ENCODE measurements around the gene UBA7. TPM values are rescaled to one million over a fixed set of nuclear protein-coding genes. Genes with fewer than 3 reads are reported as not detected.

UBA7 gene
- total RNA-seq, 1 experiment from 2014 or later: 12.5 TPM

DNA sequence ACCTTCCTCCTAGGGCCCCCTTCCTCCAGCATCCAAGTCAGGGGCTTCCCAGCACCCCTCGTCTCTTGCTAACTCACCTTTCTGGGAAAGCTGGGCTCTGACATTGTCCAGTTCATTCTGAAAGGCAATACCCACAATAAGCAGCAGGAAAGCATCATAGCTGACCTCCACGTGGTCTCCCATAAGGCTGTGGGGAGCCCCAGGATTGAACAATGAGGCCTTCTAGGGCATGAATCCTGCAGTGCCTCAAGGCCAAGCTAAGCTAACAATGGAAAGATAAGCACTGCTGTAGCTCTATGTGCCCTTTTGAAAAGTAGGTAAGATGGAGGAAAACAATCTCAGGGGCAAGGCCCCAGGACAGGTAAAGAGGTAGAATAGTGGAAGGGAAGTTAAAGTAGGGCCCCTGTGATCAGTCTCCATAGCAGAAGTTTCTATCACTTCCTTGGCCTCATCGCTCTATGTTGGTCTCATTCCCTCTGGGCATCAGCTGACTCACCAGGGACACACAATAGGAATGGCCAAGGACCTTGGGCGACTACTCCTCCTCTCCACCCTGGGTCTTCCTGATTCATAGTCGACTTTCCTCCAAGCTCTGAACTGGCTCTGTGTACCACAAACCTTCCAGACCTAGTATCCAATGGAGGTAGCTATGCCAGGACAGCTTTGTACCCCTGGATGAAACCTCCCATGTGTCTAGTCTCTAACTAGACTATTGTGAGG lies 30.9 kb upstream of the UBA7 start:
- BruUV-seq (replicated peaks): no TSS peak
- TF ChIP-seq, protein P1, sequence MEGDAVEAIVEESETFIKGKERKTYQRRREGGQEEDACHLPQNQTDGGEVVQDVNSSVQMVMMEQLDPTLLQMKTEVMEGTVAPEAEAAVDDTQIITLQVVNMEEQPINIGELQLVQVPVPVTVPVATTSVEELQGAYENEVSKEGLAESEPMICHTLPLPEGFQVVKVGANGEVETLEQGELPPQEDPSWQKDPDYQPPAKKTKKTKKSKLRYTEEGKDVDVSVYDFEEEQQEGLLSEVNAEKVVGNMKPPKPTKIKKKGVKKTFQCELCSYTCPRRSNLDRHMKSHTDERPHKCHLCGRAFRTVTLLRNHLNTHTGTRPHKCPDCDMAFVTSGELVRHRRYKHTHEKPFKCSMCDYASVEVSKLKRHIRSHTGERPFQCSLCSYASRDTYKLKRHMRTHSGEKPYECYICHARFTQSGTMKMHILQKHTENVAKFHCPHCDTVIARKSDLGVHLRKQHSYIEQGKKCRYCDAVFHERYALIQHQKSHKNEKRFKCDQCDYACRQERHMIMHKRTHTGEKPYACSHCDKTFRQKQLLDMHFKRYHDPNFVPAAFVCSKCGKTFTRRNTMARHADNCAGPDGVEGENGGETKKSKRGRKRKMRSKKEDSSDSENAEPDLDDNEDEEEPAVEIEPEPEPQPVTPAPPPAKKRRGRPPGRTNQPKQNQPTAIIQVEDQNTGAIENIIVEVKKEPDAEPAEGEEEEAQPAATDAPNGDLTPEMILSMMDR (IDR thresholded peaks at IDR 0.05): no peak
- TF ChIP-seq TCF7L2 (IDR thresholded peaks at IDR 0.05; ENCODE audit: low read depth, low read length) (no peak), SIN3A (IDR thresholded peaks at IDR 0.05; ENCODE audit: borderline replicate concordance, insufficient read depth, low read depth, low read length) (no peak), POLR2AphosphoS5 (IDR thresholded peaks at IDR 0.05; ENCODE audit: low read depth, low read length) (no peak)
- TF ChIP-seq, protein P2, sequence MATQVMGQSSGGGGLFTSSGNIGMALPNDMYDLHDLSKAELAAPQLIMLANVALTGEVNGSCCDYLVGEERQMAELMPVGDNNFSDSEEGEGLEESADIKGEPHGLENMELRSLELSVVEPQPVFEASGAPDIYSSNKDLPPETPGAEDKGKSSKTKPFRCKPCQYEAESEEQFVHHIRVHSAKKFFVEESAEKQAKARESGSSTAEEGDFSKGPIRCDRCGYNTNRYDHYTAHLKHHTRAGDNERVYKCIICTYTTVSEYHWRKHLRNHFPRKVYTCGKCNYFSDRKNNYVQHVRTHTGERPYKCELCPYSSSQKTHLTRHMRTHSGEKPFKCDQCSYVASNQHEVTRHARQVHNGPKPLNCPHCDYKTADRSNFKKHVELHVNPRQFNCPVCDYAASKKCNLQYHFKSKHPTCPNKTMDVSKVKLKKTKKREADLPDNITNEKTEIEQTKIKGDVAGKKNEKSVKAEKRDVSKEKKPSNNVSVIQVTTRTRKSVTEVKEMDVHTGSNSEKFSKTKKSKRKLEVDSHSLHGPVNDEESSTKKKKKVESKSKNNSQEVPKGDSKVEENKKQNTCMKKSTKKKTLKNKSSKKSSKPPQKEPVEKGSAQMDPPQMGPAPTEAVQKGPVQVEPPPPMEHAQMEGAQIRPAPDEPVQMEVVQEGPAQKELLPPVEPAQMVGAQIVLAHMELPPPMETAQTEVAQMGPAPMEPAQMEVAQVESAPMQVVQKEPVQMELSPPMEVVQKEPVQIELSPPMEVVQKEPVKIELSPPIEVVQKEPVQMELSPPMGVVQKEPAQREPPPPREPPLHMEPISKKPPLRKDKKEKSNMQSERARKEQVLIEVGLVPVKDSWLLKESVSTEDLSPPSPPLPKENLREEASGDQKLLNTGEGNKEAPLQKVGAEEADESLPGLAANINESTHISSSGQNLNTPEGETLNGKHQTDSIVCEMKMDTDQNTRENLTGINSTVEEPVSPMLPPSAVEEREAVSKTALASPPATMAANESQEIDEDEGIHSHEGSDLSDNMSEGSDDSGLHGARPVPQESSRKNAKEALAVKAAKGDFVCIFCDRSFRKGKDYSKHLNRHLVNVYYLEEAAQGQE (IDR thresholded peaks at IDR 0.05; ENCODE audit: insufficient read depth in 1 of 2, low read depth in 2 of 2, low read length in 1 of 2): no peak
- DNase-seq (ENCODE audit: low read depth, low spot score) (no peak), ATAC-seq (no peak)
- H3K4me1 ChIP-seq (ENCODE audit: control insufficient read depth, insufficient read depth, low read length): no peaks in the 10 kb centered on the region
- ChIA-PET CTCF (no interaction called here), POLR2A (no interaction called here)
- intact Hi-C loops (cut with micrococcal nuclease; ENCODE audit: unreplicated experiment): no loop called here
- no peak overlapping the region for H3K4me3 ChIP-seq (ENCODE audit: low read depth in 2 of 2, low read length in 2 of 2)
- in situ Hi-C loops (cut with HindIII; ENCODE audit: low pct_unique_long_range_greater_than_20kb, low sequenced_read_pairs): no loop called here
- H3K9me3 ChIP-seq (ENCODE audit: control insufficient read depth, insufficient read depth, low read depth, low read length): no peaks in the 10 kb centered on the region
- H3K27me3 ChIP-seq (ENCODE audit: control insufficient read depth, insufficient read depth, low read length): no peaks in the 10 kb centered on the region
- H3K36me3 ChIP-seq (ENCODE audit: control insufficient read depth, insufficient read depth, low read length): peaks cover 2% of the 10 kb centered on the region; the same call in 1 of the 2 replicates
- H3K27ac ChIP-seq (ENCODE audit: low read length): no peak overlapping the region

DNA sequence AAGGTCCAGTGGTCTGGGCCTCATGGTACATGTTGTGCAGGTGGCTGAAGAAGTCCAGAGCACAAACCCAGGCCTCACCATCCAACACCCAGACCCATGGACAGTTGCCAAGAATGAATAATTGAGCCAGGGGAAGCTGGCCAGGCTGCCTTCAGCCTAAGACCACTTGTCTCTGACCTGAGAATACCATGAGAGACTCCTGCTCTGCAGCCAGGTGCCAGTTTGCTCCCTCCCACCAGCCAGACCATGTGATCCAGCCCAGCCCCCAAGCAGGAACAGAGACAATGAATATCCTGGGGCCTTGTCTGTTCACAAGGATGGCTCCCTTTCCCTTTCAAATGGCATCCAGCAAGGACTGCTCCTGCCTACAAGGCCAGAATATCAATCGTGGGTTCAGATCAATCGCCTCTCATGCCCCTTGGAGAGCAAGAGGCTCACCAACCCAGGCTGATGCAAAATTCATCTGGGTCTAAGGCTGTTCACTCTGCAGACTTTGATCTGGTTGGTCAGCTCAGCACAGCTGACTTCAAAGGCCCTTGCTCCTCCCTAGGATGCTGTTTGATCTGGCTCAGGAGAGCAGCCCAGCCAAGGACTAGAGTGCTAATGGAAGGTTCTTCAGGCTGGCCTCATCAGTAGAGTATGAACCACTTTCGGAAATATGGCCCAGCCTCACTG lies 29.2 kb upstream of the UBA7 start:
- in situ Hi-C loops (cut with HindIII; ENCODE audit: low pct_unique_long_range_greater_than_20kb, low sequenced_read_pairs) (no loop called here), intact Hi-C loops (cut with micrococcal nuclease; ENCODE audit: unreplicated experiment) (no loop called here)
- no peak for TF ChIP-seq TCF7L2 (IDR thresholded peaks at IDR 0.05; ENCODE audit: low read depth, low read length)
- TF ChIP-seq POLR2AphosphoS5 (IDR thresholded peaks at IDR 0.05; ENCODE audit: low read depth, low read length): no peak
- TF ChIP-seq, protein P2 (IDR thresholded peaks at IDR 0.05; ENCODE audit: insufficient read depth in 1 of 2, low read depth in 2 of 2, low read length in 1 of 2): no peak
- TF ChIP-seq, protein P1 (IDR thresholded peaks at IDR 0.05): no peak
- TF ChIP-seq SIN3A (IDR thresholded peaks at IDR 0.05; ENCODE audit: borderline replicate concordance, insufficient read depth, low read depth, low read length): no peak
- H3K27ac ChIP-seq (ENCODE audit: low read length): no peak overlapping the region
- no peaks in the 10 kb centered on the region for H3K9me3 ChIP-seq (ENCODE audit: control insufficient read depth, insufficient read depth, low read depth, low read length)
- no peaks in the 10 kb centered on the region for H3K27me3 ChIP-seq (ENCODE audit: control insufficient read depth, insufficient read depth, low read length)
- no peak for DNase-seq (ENCODE audit: low read depth, low spot score)
- CTCF ChIA-PET: no interaction called here
- POLR2A ChIA-PET: no interaction called here
- H3K4me3 ChIP-seq (ENCODE audit: low read depth in 2 of 2, low read length in 2 of 2): no peak overlapping the region
- ATAC-seq: no peak
- no TSS peak for BruUV-seq (replicated peaks)
- no peaks in the 10 kb centered on the region for H3K4me1 ChIP-seq (ENCODE audit: control insufficient read depth, insufficient read depth, low read length)
- peaks cover 2% of the 10 kb centered on the region; the same call in 1 of the 2 replicates for H3K36me3 ChIP-seq (ENCODE audit: control insufficient read depth, insufficient read depth, low read length)

Measured in Panc1 (cell line).